Lower leg skin (tissue), 4 donors: ENCODE measurements around the gene RTF2. TPM values are rescaled to one million over a fixed set of nuclear protein-coding genes. Genes with fewer than 3 reads are reported as not detected.

ENCODE experiments used
- DNase-seq, 2 donors: peaks; one replicate each; pipeline ENCODE4 v3.0.0-alpha.2; 2019; ENCODE audit warnings: low spot score in 2 of 2
- H3K4me3 ChIP-seq: fragments of 200-600 bp; sonication (generic); 2 replicates; pipeline ENCODE4 v1.5.1; 2017; ENCODE audit warnings: mild to moderate bottlenecking, low read depth; ENCODE audit not compliant: poor library complexity, severe bottlenecking
- POLR2A ChIP-seq, 2 donors: fragments of 450-650 bp; IDR thresholded peaks; one replicate each; pipeline ENCODE4 v1.6.1; 2016 to 2017; ENCODE audit warnings: antibody characterized with exemption in 2 of 2, mild to moderate bottlenecking in 1 of 2, moderate library complexity in 1 of 2
- WGBS, 2 donors: methylation state at CpG; one replicate each; pipeline ENCODE4 v1.1.5; 2018; 5-methylcytosine and 5-hydroxymethylcytosine counted together
- intact Hi-C: fragments of 100-400 bp; cut with DNase I; formaldehyde crosslinking; loops from one replicate; pipeline ENCODE4 v1.15.0; 2023; ENCODE audit warnings: low total_unique reads
- total RNA-seq, 4 donors: library from RNA; depleted of rRNA; stranded (reverse); fragments of >200 nt; gene quantifications; one replicate each; pipeline ENCODE4 v1.1.0, GENCODE V29; 2016
- TF ChIP-seq, protein P1 (sequence below), 3 donors: fragments of 450-650 bp; IDR thresholded peaks; one replicate each; pipeline ENCODE4 v1.5.1; 2016; ENCODE audit warnings: antibody characterized with exemption in 3 of 3, mild to moderate bottlenecking in 3 of 3, moderate library complexity in 2 of 3

RTF2 gene
- total RNA-seq, 4 donors from 2014 or later: 37.0 to 57.8 (median 47.9) TPM

DNA sequence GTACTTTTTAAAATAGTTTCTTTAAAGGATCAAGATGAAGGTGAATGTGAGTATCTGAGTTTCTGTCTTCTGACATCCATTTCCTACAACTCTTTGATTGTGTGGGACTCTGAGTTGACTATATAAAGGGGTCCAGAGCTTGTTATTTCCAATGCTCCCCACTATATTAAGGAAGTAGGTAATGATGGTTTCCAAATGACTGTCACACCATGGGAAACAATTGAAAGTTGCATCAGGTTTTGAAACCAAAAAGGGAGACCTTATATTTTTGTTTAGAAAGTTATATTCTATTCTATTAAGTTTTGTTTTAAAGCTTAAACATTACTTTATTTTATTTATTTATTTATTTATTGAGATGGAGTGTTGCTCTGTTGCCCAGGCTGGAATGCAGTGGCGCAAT lies 45.2 kb upstream of the RTF2 start:
- intact Hi-C loops: no loop called here
- 97% methylated on average over 1 of the region's 1 CpG for WGBS, 2 donors
- no peak for DNase-seq
- H3K4me3 ChIP-seq: no peak overlapping the region
- no peak for TF ChIP-seq POLR2A (IDR thresholded peaks at IDR 0.05)
- TF ChIP-seq, protein P1, sequence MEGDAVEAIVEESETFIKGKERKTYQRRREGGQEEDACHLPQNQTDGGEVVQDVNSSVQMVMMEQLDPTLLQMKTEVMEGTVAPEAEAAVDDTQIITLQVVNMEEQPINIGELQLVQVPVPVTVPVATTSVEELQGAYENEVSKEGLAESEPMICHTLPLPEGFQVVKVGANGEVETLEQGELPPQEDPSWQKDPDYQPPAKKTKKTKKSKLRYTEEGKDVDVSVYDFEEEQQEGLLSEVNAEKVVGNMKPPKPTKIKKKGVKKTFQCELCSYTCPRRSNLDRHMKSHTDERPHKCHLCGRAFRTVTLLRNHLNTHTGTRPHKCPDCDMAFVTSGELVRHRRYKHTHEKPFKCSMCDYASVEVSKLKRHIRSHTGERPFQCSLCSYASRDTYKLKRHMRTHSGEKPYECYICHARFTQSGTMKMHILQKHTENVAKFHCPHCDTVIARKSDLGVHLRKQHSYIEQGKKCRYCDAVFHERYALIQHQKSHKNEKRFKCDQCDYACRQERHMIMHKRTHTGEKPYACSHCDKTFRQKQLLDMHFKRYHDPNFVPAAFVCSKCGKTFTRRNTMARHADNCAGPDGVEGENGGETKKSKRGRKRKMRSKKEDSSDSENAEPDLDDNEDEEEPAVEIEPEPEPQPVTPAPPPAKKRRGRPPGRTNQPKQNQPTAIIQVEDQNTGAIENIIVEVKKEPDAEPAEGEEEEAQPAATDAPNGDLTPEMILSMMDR (IDR thresholded peaks at IDR 0.05): no peak

DNA sequence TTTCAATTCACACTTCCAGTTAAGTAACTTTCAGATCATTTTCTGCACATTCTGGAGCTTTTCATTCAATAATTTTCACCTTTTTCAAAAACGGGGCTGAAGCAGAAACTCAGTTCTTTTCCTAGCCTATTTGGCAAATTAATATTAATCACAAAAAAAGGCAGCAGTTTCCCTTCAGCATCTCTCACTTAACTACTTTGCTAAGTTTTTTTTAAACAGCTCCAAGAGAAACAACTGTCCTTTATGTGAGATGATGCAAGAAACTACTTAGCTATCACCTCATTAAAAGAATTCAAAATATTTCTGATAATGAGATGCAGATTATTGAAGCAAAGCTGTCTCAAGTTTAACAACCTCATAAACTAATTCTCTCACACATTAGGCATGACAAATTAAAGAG lies 44.5 kb upstream of the RTF2 start:
- DNase-seq: no peak
- intact Hi-C loops: no loop called here
- H3K4me3 ChIP-seq: no peak overlapping the region
- no peak for TF ChIP-seq POLR2A (IDR thresholded peaks at IDR 0.05)
- TF ChIP-seq, protein P1 (IDR thresholded peaks at IDR 0.05): no peak
- WGBS, 2 donors: 64 to 71% methylated on average over 1 of the region's 1 CpG

DNA sequence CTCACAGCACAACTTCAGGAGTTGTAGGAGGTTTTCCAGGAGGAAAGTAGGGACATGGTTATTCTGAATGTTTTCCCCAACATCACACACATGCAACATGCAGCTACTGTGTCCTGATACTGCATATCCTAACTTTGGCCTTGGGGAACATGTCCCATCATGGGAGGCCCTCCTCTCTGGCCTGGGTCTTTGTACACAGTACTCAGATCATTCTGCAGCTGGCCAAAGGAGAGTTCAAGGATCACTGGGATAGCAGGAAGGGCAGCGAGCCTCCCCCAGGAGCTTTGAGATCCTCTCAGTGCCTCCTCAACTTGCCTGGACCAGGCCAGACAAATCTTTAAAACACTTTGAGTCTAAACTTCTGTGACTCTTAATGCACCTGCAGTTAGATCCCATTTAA lies 43.5 kb upstream of the RTF2 start:
- WGBS, 2 donors: 93 to 100% methylated on average over 1 of the region's 1 CpG
- H3K4me3 ChIP-seq: no peak overlapping the region
- TF ChIP-seq, protein P1 (IDR thresholded peaks at IDR 0.05): no peak
- no peak for TF ChIP-seq POLR2A (IDR thresholded peaks at IDR 0.05)
- intact Hi-C loops: no loop called here
- DNase-seq: peak in 1 of 2 donors; percentile 21

DNA sequence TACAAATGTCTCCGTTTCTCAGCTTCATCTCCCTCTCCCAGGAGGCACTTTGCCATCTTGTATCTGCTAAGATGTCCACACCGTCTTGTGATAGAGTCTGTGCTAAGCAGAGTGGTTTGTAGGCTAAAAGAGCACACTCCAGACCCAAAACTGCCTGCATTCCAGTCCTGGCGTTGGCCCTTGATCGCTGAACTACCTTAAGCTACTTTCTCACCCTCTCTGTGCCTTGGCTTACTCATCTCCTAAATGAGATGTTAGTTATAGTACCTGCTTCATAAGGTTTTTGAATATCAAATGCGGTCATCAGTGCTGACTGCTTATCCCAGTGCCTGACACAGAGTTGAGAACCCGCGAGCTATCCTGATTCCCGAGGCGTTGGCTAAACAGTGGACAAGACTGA lies 42.4 kb upstream of the RTF2 start:
- no peak overlapping the region for H3K4me3 ChIP-seq
- no peak for TF ChIP-seq POLR2A (IDR thresholded peaks at IDR 0.05)
- WGBS, 2 donors: 91 to 92% methylated on average over 9 of the region's 9 CpGs
- intact Hi-C loops: no loop called here
- DNase-seq: no peak

DNA sequence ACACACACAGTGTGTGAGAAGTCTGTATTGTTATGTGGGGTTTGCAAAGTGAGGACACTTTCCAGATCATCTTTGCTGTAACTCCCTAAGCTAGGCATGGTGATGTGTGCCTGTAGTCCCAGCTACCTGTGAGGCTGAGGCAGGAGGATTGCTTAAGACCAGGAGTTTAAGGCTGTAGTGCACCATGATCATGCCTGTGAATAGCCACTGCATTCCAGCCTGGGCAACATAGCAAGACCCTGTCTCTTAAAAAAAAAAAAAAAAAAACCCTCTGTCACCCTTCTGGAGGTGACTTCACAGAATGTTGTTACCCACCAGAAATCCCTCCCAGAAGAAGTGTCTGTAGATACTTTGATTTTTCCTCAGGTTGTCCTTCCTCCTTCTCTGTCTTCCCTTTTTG lies 41.5 kb upstream of the RTF2 start:
- DNase-seq: peak in 1 of 2 donors; percentile 3
- no peak for TF ChIP-seq POLR2A (IDR thresholded peaks at IDR 0.05)
- TF ChIP-seq, protein P1 (IDR thresholded peaks at IDR 0.05): no peak
- no peak overlapping the region for H3K4me3 ChIP-seq
- intact Hi-C loops: no loop called here

DNA sequence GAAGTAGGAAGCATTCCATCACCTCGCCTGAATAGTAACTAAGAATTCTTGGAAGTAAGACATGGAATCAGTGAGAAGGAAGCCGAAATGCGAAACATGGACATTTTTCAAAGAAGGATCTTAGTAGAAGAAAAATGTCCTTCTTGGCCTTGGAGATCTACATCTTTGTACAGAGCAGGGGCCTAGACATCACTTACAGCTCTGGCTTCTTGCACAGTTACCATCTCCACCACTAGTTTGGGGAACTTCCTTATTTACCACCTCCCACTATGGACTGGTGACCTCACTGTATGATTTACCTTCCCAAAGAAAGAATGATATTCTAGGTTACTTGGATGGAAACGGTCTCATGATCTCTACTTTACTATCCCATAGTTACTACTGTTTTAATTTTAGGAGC lies 40.6 kb upstream of the RTF2 start:
- peak in 1 of 2 donors; percentile 12 for DNase-seq
- WGBS, 2 donors: 83 to 88% methylated on average over 4 of the region's 4 CpGs
- TF ChIP-seq, protein P1 (IDR thresholded peaks at IDR 0.05): no peak
- TF ChIP-seq POLR2A (IDR thresholded peaks at IDR 0.05): no peak
- no peak overlapping the region for H3K4me3 ChIP-seq
- intact Hi-C loops: no loop called here
